HepG2 (cell line): ENCODE data around the gene DMRT3. TPM values are rescaled to one million over a fixed set of nuclear protein-coding genes. Genes with fewer than 3 reads are reported as not detected.

Source experiments
- ATAC-seq: fragments of 200-7000 bp; cut with Tn5 transposase; 3 replicates; pipeline ENCODE4 v1.9.1; 2020; ENCODE audit warnings: mild to moderate bottlenecking, moderate library complexity
- BruUV-seq: library from RNA; stranded (reverse); fragments of 400-500 nt; replicated peaks from 2 replicates; lab custom pipeline; 2021; lab: Mats Ljungman, UMichigan
- CTCF ChIA-PET: fragments of 300-600 bp; formaldehyde crosslinking; extraction: SDS; loops from one replicate; lab custom pipeline; 2021; ENCODE audit warnings: low total read pairs, inconsistent platforms, low intra/inter-chr PET ratio; lab: Yijun Ruan, JAX
- POLR2A ChIA-PET: fragments of 350-600 bp; sonication (Branson Sonifier 250); formaldehyde crosslinking; loops from one replicate; lab custom pipeline; 2020; ENCODE audit warnings: antibody characterized with exemption, inconsistent platforms; lab: Yijun Ruan, JAX
- DNase-seq: peaks from one replicate; pipeline ENCODE4 v3.0.0-alpha.2; 2015; ENCODE audit warnings: low spot score
- FAIRE-seq: peaks from 3 replicates; lab custom pipeline; 2011; peaks lifted over from hg19 to GRCh38; lab: Jason Lieb, UNC
- H2AFZ ChIP-seq: one replicate; pipeline ENCODE4 v1.6.1; 2011; ENCODE audit warnings: low read length, inconsistent platforms
- H3K27ac ChIP-seq: fragments of 300-600 bp; 3 replicates; pipeline ENCODE4 v1.8.0; 2011; ENCODE audit warnings: mixed run types, mild to moderate bottlenecking, mixed read lengths, low read length, inconsistent platforms; ENCODE audit not compliant: insufficient read depth; ENCODE audit errors: extremely low read length
- H3K27me3 ChIP-seq, 2 experiments: fragments of 200-600 bp in 1 of 2; 2 replicates in 1 of 2; 3 replicates in 1 of 2; pipeline versions ENCODE4 v1.6.0 to v1.8.0; 2011; ENCODE audit warnings: low read length in 2 of 2, mild to moderate bottlenecking in 2 of 2, moderate library complexity in 2 of 2, inconsistent platforms in 1 of 2; ENCODE audit not compliant: insufficient read depth in 2 of 2, control insufficient read depth in 1 of 2
- H3K36me3 ChIP-seq, 2 experiments: fragments of 200-600 bp in 1 of 2; replicated peaks in 1 of 2; 2 replicates in 1 of 2; 3 replicates in 1 of 2; pipeline versions ENCODE4 v1.5.1 to v1.8.0; 2011; ENCODE audit warnings: low read length in 2 of 2, inconsistent platforms in 1 of 2; ENCODE audit not compliant: insufficient read depth in 2 of 2, control insufficient read depth in 1 of 2
- H3K4me1 ChIP-seq: 2 replicates; pipeline ENCODE4 v1.5.1; 2012; ENCODE audit warnings: low read length, inconsistent platforms; ENCODE audit not compliant: insufficient read depth
- H3K4me2 ChIP-seq: 2 replicates; pipeline ENCODE4 v1.6.0; 2011; ENCODE audit warnings: low read depth, low read length, inconsistent platforms
- H3K4me3 ChIP-seq, 3 experiments: fragments of 200-600 bp in 1 of 3; sonication (generic), shearing (Covaris generic) in 1 of 3; replicated peaks in 1 of 3; 2 replicates each; pipeline ENCODE4 v1.5.1; 2011 to 2016; ENCODE audit warnings: low read length in 3 of 3, inconsistent platforms in 2 of 3, low read depth in 2 of 3, mild to moderate bottlenecking in 2 of 3, control low read depth in 1 of 3, mixed read lengths in 1 of 3; ENCODE audit not compliant: insufficient read depth in 1 of 3
- H3K79me2 ChIP-seq: one replicate; pipeline ENCODE4 v1.6.1; 2011; ENCODE audit warnings: low read length, inconsistent platforms; ENCODE audit not compliant: insufficient read depth
- H3K9ac ChIP-seq: 2 replicates; pipeline ENCODE4 v1.6.0; 2011; ENCODE audit warnings: mild to moderate bottlenecking, low read depth, low read length, inconsistent platforms; ENCODE audit not compliant: insufficient read depth
- H3K9me3 ChIP-seq: 2 replicates; pipeline ENCODE4 v1.5.1; 2012; ENCODE audit warnings: mild to moderate bottlenecking, low read length
- H4K20me1 ChIP-seq: 2 replicates; pipeline ENCODE4 v1.6.0; 2011; ENCODE audit warnings: inconsistent platforms, mild to moderate bottlenecking, low read length, moderate library complexity; ENCODE audit not compliant: insufficient read depth
- MAFK ChIP-seq, 2 experiments: IDR thresholded peaks in 1 of 2; conservative IDR thresholded peaks in 1 of 2; 2 replicates each; pipeline ENCODE4 v1.6.1; 2011; ENCODE audit warnings: improper control_type of control experiment in 2 of 2, low read length in 2 of 2
- NFYB ChIP-seq: sonication (generic); formaldehyde crosslinking; IDR thresholded peaks from 2 replicates; pipeline ENCODE4 v1.4.0; 2020; ENCODE audit warnings: missing genetic modification reagents
- YY1 ChIP-seq: IDR thresholded peaks from 2 replicates; pipeline ENCODE4 v1.6.1; 2011; ENCODE audit warnings: low read length, low read depth, moderate library complexity, mild to moderate bottlenecking; ENCODE audit not compliant: insufficient read depth, insufficient replicate concordance
- WGBS: methylation state at CpG from one replicate; pipeline ENCODE4 v1.1.6; 2017; ENCODE audit warnings: low lambda C conversion rate; 5-methylcytosine and 5-hydroxymethylcytosine counted together
- in situ Hi-C: cut with HindIII; loops from 2 replicates; pipeline ENCODE4 v1.10.0; 2017; ENCODE audit warnings: low pct_unique_long_range_greater_than_20kb; ENCODE audit not compliant: extremely low pct_ligation_motif_present
- intact Hi-C: fragments of 100-400 bp; cut with micrococcal nuclease; formaldehyde crosslinking; loops from one replicate; pipeline ENCODE4 v1.10.0; 2022; ENCODE audit not compliant: unreplicated experiment
- polyA plus RNA-seq, 8 experiments: library from polyadenylated mRNA; depleted of rRNA in 3 of 8; stranded (reverse) in 7 of 8; unstranded in 1 of 8; fragments of >200 nt; fragmentation: Illumina TruSeq in 4 of 8; extraction: Trizol in 4 of 8; gene quantifications; 2 replicates each; pipeline versions ENCODE4 v1.2.1 to v1.2.3, GENCODE V29; 2011 to 2016; ENCODE audit warnings: low read depth in 4 of 8, missing spikeins in 1 of 8, mixed read lengths in 1 of 8; ENCODE audit not compliant: insufficient read depth in 1 of 8
- total RNA-seq, 5 experiments: library from RNA; depleted of rRNA; stranded (reverse); fragments of >200 nt; fragmentation: Illumina TruSeq; extraction: Trizol; gene quantifications; 2 replicates each; pipeline ENCODE4 v1.2.3, GENCODE V29; 2016; ENCODE audit warnings: low read depth in 1 of 5
- TF ChIP-seq, protein P1 (sequence below): fragments of 450-650 bp; IDR thresholded peaks from 2 replicates; pipeline ENCODE4 v1.6.1; 2016

DMRT3 gene
- total and polyA plus RNA-seq, 2 of the 13 experiments (the other 11 are each of a cell fraction or from before 2014, with no cell fraction given), result not detected

- no peaks in the 10 kb centered on the region for H3K4me1 ChIP-seq
- no peak for DNase-seq
- H3K4me3 ChIP-seq, result no peak overlapping the region
- POLR2A ChIA-PET, result no interaction called here
- FAIRE-seq, result no peak
- H3K9ac ChIP-seq, result no peak overlapping the region
- CTCF ChIA-PET, result no interaction called here
- no peak overlapping the region for H3K27ac ChIP-seq
- H3K36me3 ChIP-seq, result no peaks in the 10 kb centered on the region
- H2AFZ ChIP-seq, result no peak overlapping the region
- no peaks in the 10 kb centered on the region for H4K20me1 ChIP-seq
- no peak for ATAC-seq
- no peaks in the 10 kb centered on the region for H3K9me3 ChIP-seq
- WGBS, result 3% methylated on average over 2 of the region's 2 CpGs
- intact Hi-C loops, result no loop called here
- in situ Hi-C loops, result loop anchor here (25.0 kb wide), 1 partner anchor 393 kb away; no protein-coding TSS in a partner anchor
- H3K79me2 ChIP-seq, result no peaks in the 10 kb centered on the region
- TF ChIP-seq, protein P1, sequence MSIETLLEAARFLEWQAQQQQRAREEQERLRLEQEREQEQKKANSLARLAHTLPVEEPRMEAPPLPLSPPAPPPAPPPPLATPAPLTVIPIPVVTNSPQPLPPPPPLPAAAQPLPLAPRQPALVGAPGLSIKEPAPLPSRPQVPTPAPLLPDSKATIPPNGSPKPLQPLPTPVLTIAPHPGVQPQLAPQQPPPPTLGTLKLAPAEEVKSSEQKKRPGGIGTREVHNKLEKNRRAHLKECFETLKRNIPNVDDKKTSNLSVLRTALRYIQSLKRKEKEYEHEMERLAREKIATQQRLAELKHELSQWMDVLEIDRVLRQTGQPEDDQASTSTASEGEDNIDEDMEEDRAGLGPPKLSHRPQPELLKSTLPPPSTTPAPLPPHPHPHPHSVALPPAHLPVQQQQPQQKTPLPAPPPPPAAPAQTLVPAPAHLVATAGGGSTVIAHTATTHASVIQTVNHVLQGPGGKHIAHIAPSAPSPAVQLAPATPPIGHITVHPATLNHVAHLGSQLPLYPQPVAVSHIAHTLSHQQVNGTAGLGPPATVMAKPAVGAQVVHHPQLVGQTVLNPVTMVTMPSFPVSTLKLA, result 0 out of 2 replicates have a peak, but pooled peaks have one; percentile 8
- no peak for TF ChIP-seq NFYB (CRISPR knock-in tag)
- no TSS peak for BruUV-seq
- H3K27me3 ChIP-seq, result peaks cover 8 to 68% of the 10 kb centered on the region in 2 experiments
- H3K4me2 ChIP-seq, result no peak overlapping the region
Observed at GRCh38 chr9:979983-980382, 3.5 kb downstream of the DMRT3 start.

DNA sequence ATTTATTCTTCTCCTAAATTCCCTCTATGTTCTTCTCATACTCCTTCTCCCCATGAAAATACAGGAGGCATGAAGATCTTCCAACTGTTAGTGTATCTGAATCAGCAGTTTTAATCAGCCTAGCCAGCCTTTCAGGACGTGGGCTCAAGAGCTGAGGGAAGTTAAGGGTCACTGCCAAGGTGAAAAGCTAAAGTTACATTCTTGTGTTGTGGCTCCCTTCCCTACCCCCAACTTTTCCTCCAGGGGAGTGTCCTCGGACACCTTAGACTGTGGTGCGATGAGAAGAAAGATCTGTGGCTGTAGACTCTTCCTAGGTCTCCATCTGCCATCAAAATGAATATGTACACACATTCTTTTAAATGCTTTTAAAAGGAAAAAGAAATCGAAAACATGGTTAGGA is 4.2 kb downstream of the DMRT3 start:
- in situ Hi-C loops (loop anchor here (25.0 kb wide), 1 partner anchor 393 kb away; no protein-coding TSS in a partner anchor), intact Hi-C loops (no loop called here)
- DNase-seq (no peak), FAIRE-seq (no peak)
- H3K27ac ChIP-seq, result no peak overlapping the region
- no peak overlapping the region for H3K4me2 ChIP-seq
- ChIA-PET POLR2A (no interaction called here), CTCF (no interaction called here)
- H3K79me2 ChIP-seq, result no peaks in the 10 kb centered on the region
- no peaks in the 10 kb centered on the region for H3K4me1 ChIP-seq
- no peaks in the 10 kb centered on the region for H3K9me3 ChIP-seq
- H3K27me3 ChIP-seq, result peaks cover 8 to 63% of the 10 kb centered on the region in 2 experiments
- H4K20me1 ChIP-seq, result no peaks in the 10 kb centered on the region
- no TSS peak for BruUV-seq
- TF ChIP-seq MAFK (conservative IDR thresholded peaks at IDR 0.05 in 1 of 2, IDR thresholded peaks at IDR 0.05 in 1 of 2; ENCODE audit: low read length in 2 of 2) (peak in 1 of 2 experiments; percentile 38; a peak in 3 of 4 replicates), YY1 (no peak)
- TF ChIP-seq, all 625 proteins: peak for 1
- Histone ChIP-seq H3K36me3 (no peaks in the 10 kb centered on the region), H2AFZ (no peak overlapping the region), H3K9ac (no peak overlapping the region), H3K4me3 (no peak overlapping the region)
- ATAC-seq, result no peak
- WGBS, result 0% methylated on average over 4 of the region's 4 CpGs
